KOPT-K1 (cell line): ENCODE measurements around the gene GJB1.
"Not testable (repeated sequence)": the region's sequence is repeated elsewhere in the genome, so short reads cannot be mapped to it uniquely, and the experiment has no call there.

Experiments used
- H3K27ac ChIP-seq: fragments of 200-600 bp; sonication (generic); 2 replicates; pipeline ENCODE4 v1.5.1; 2016; ENCODE audit warnings: antibody characterized with exemption, mild to moderate bottlenecking, low read depth, low read length; ENCODE audit not compliant: poor library complexity, severe bottlenecking
- H3K36me3 ChIP-seq: fragments of 200-600 bp; sonication (generic); 2 replicates; pipeline ENCODE4 v1.5.1; 2017; ENCODE audit warnings: antibody characterized with exemption, mild to moderate bottlenecking, low read length, moderate library complexity; ENCODE audit not compliant: insufficient read depth
- H3K9me3 ChIP-seq: fragments of 200-600 bp; sonication (generic); 2 replicates; pipeline ENCODE4 v1.5.1; 2017; ENCODE audit warnings: antibody characterized with exemption, low read length, mild to moderate bottlenecking; ENCODE audit not compliant: insufficient read depth, poor library complexity, severe bottlenecking

Gene GJB1

GRCh38 chrX:71222929-71223328, at the start of gene GJB1:
TSS of gene GJB1 (plus strand) at chrX:71223224. CDS start at chrX:71223708, 484 bp downstream.
- Histone ChIP-seq H3K9me3 (no peaks in the 10 kb centered on the region), H3K27ac (no peak within 1 kb of the TSS), H3K36me3 (no peaks in the 10 kb centered on the region)

- no peak overlapping the region for H3K27ac ChIP-seq
- H3K36me3 ChIP-seq: peaks cover 21% of the 10 kb centered on the region; the same call in 1 of the 2 replicates
- no peaks in the 10 kb centered on the region for H3K9me3 ChIP-seq
Measured at GRCh38 chrX:71173440-71173839, 49.6 kb upstream of the GJB1 start.

- H3K9me3 ChIP-seq: no peaks in the 10 kb centered on the region
- peaks cover 21% of the 10 kb centered on the region; the same call in 1 of the 2 replicates for H3K36me3 ChIP-seq
- no peak overlapping the region for H3K27ac ChIP-seq
Measured at GRCh38 chrX:71174795-71175194, 48.2 kb upstream of the GJB1 start.

- peaks cover 21% of the 10 kb centered on the region; the same call in 1 of the 2 replicates for H3K36me3 ChIP-seq
- H3K27ac ChIP-seq: no peak overlapping the region
- H3K9me3 ChIP-seq: no peaks in the 10 kb centered on the region
Measured at GRCh38 chrX:71175531-71175930, 47.5 kb upstream of the GJB1 start.

GRCh38 chrX:71177327-71177726, 45.7 kb upstream of the GJB1 start:
- Histone ChIP-seq H3K27ac (no peak overlapping the region), H3K36me3 (peaks cover 21% of the 10 kb centered on the region; the same call in 1 of the 2 replicates), H3K9me3 (no peaks in the 10 kb centered on the region)

- H3K36me3 ChIP-seq: peaks cover 21% of the 10 kb centered on the region; the same call in 1 of the 2 replicates
- H3K9me3 ChIP-seq: no peaks in the 10 kb centered on the region
- H3K27ac ChIP-seq: no peak overlapping the region
Measured at GRCh38 chrX:71178908-71179307, 44.1 kb upstream of the GJB1 start.

- peak overlapping the region; percentile 97 for H3K27ac ChIP-seq
- not testable (repeated sequence) for H3K9me3 ChIP-seq
Measured at GRCh38 chrX:71180579-71181265, 42.3 kb upstream of the GJB1 start.

GRCh38 chrX:71181558-71181909, 41.5 kb upstream of the GJB1 start:
- peak overlapping the region; percentile 97 for H3K27ac ChIP-seq
- H3K36me3 ChIP-seq: peaks cover 17% of the 10 kb centered on the region; the same call in 1 of the 2 replicates
- H3K9me3 ChIP-seq: no peaks in the 10 kb centered on the region

More at GRCh38 chrX:71180579-71181265, 42.3 kb upstream of the GJB1 start:
- H3K36me3 ChIP-seq: peaks cover 17% of the 10 kb centered on the region; the same call in 1 of the 2 replicates

GRCh38 chrX:71181910-71182799, 40.9 kb upstream of the GJB1 start:
- peak overlapping the region; percentile 97 for H3K27ac ChIP-seq
- no peaks in the 10 kb centered on the region for H3K9me3 ChIP-seq
- H3K36me3 ChIP-seq: peaks cover 12% of the 10 kb centered on the region; the same call in 1 of the 2 replicates

- H3K27ac ChIP-seq: peak overlapping the region; percentile 97
- peaks cover 6% of the 10 kb centered on the region; the same call in 1 of the 2 replicates for H3K36me3 ChIP-seq
- H3K9me3 ChIP-seq: no peaks in the 10 kb centered on the region
Measured at GRCh38 chrX:71182871-71183270, 40.2 kb upstream of the GJB1 start.

GRCh38 chrX:71183341-71183740, 39.7 kb upstream of the GJB1 start:
- Histone ChIP-seq H3K9me3 (no peaks in the 10 kb centered on the region), H3K36me3 (peaks cover under 1% of the 10 kb centered on the region; the same call in 1 of the 2 replicates), H3K27ac (peak overlapping the region; percentile 97)

GRCh38 chrX:71184092-71184491, 38.9 kb upstream of the GJB1 start:
- no peaks in the 10 kb centered on the region for H3K9me3 ChIP-seq
- no peaks in the 10 kb centered on the region; the same call in 1 of the 2 replicates for H3K36me3 ChIP-seq
- no peak overlapping the region for H3K27ac ChIP-seq

GRCh38 chrX:71184803-71185495, 38.1 kb upstream of the GJB1 start:
- no peaks in the 10 kb centered on the region for H3K9me3 ChIP-seq
- H3K36me3 ChIP-seq: no peaks in the 10 kb centered on the region
- peak overlapping the region; percentile 18 for H3K27ac ChIP-seq

- Histone ChIP-seq H3K9me3 (no peaks in the 10 kb centered on the region), H3K36me3 (no peaks in the 10 kb centered on the region), H3K27ac (no peak overlapping the region)
Measured at GRCh38 chrX:71191248-71191647, 31.8 kb upstream of the GJB1 start.
